Pulmonary artery endothelial cell (primary cell): ENCODE results near the gene PHF21A. TPM values are rescaled to one million over a fixed set of nuclear protein-coding genes. Genes with fewer than 3 reads are reported as not detected.

Experiments
- DNase-seq: peaks from one replicate; pipeline ENCODE4 v3.0.0-alpha.2; 2011; ENCODE audit warnings: low read depth, low spot score
- total RNA-seq: library from RNA; depleted of rRNA; stranded (reverse); fragments of >200 nt; gene quantifications from 2 replicates; pipeline ENCODE4 v1.2.3, GENCODE V29; 2014

PHF21A gene
- total RNA-seq, 1 donor from 2014 or later, result 5.4 TPM

DNA sequence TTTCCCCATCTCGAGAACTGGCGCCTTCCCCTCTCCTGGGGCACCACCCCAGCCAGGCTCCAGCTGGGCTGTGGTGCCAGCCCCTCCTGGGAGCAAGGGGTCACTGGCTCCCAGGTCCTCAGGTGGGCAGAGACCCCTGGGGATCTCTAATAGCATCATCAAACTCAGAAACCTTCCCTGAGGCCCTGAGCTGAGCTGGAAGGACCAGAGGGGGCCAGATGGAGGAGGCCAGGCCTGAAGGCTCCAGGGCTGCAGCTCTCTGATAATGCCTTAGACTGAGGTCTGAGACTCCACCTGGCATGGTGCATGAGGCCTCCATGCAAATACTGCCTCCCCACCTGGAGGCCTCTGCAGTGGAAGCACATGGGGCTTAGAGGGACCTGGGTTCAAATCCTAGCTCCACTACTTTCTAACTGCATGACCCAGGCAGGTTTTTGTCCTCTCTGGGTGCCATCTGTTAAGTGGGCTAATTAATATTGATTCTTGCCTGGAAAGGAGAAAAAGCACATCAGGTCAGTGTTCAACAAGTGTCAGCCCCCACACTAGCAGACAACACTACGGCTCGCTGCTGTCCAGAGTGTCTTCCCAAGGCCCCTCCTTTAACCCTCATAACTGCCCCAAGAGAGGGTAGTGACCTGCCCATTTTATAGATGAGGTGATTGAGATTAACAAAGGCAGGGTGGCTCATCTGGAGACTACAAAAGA lies 234.3 kb downstream of the PHF21A start:
- DNase-seq, result no peak

DNA sequence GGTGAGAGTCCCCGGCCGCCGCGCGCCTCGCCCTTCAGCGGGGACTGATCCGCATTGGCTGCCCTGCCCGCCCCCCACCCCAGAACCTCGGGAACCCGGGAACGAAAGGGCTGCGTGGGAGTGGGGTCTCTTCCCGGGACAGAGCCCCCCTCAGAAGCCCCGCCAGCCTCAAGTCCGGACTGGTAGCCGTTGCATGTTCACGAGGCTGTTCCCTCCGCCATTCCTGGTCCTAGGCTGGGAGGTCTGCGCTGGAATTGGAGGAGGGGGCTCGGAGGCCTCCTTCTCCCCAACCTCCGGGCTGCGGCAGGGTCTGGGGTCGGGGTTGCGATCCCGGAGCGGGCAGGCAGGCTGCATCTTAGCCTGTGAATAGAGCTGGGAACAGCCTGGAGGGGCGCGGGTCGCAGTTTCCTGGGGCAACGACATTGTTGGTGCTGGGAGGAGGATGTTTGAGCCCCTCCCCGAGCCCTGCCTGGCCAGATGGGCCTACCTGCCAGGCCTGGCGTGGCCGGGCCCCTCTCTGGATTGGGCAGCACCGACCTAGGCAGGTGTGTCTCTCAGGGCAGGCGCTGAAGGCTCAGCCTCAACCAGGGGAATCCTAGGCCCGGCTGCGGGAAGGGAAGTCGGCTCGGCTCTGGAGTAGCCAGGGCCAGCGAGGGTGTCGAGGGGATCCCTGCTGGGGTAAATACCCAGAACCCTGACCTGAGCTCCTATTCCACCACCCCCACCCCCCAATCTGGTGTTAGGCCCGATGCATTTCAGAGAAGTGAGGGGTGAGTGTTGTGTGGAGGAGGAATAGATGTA lies 235.1 kb downstream of the PHF21A start:
- DNase-seq, result no peak

- no peak for DNase-seq
Measured at GRCh38 chr11:45885274-45885920, 235.9 kb downstream of the PHF21A start, which contains the start of gene MAPK8IP1. TSS of gene MAPK8IP1 (plus strand) at chr11:45885651. CDS start at chr11:45885821, 170 bp downstream.

GRCh38 chr11:45884596-45885185 lies 236.6 kb downstream of the PHF21A start:
- no peak for DNase-seq

Other genes with a start within 250 kb of the PHF21A start
- 5.1 and 5.5 TPM in 2 replicates for gene MAPK8IP1, start 235.8 kb downstream of the PHF21A start, total RNA-seq
- gene FREY1, start 214.2 kb downstream of the PHF21A start, total RNA-seq, result 0.40 and 0.88 TPM in 2 replicates
- gene PEX16, start 203.6 kb downstream of the PHF21A start, total RNA-seq, result 24.3 and 30.5 TPM in 2 replicates
- gene LARGE2, start 198.8 kb downstream of the PHF21A start, total RNA-seq, result not detected in 2 replicates
- 0.42 and 1.9 TPM in 2 replicates for gene CREB3L1, start 156.2 kb upstream of the PHF21A start, total RNA-seq
- 61.8 and 63.3 TPM in 2 replicates for gene DGKZ, start 226.0 kb upstream of the PHF21A start, total RNA-seq